GM10266 (cell line): ENCODE measurements around the gene SPDYE5.

Experiments
- DNase-seq: peaks from one replicate; pipeline ENCODE4 v3.0.0; 2012; ENCODE audit errors: extremely low spot score
- TF ChIP-seq, protein P1 (sequence below): IDR thresholded peaks from 2 replicates; pipeline ENCODE4 v1.5.1; 2012; ENCODE audit warnings: mild to moderate bottlenecking, low read depth; ENCODE audit not compliant: control insufficient read depth, insufficient read depth; ENCODE audit errors: missing control alignments

Gene SPDYE5

DNA sequence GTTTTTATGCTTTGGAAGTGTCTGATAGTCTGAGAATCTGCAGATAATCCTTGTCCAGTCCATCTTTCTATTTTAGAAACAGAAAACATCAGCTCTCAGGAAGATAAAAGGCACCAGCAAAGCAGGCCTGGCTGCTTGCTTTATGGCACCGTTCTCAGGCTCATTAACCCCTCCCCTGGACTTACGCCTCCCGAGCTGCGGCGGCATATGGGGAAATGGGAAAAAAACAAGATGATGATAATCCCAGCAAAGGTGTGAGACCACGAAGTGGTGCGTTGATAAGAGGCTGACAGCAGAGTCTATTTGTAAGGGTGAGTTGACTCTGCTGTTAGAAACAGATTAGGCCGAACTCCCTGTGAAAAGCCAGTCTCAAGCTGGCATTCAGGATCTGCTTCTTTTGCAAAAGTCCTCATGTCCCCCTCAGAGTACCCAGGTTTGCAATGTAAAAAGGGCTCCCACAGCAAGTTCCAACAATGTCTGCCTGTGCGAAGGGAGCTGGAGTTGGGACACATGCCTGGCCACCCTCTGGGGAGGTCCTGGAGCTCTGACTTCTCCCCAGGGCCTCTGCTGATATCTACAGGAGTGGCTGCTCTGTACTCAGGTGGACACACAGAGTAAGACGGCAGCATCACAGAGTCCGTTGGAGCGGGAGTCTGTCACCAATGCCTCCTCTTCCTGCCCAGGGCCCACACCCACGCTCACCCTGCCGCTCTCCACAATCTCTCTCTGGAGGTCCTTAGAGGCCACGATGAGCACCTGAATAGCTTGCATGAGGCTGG is 54.3 kb downstream of the SPDYE5 start:
- TF ChIP-seq, protein P1, sequence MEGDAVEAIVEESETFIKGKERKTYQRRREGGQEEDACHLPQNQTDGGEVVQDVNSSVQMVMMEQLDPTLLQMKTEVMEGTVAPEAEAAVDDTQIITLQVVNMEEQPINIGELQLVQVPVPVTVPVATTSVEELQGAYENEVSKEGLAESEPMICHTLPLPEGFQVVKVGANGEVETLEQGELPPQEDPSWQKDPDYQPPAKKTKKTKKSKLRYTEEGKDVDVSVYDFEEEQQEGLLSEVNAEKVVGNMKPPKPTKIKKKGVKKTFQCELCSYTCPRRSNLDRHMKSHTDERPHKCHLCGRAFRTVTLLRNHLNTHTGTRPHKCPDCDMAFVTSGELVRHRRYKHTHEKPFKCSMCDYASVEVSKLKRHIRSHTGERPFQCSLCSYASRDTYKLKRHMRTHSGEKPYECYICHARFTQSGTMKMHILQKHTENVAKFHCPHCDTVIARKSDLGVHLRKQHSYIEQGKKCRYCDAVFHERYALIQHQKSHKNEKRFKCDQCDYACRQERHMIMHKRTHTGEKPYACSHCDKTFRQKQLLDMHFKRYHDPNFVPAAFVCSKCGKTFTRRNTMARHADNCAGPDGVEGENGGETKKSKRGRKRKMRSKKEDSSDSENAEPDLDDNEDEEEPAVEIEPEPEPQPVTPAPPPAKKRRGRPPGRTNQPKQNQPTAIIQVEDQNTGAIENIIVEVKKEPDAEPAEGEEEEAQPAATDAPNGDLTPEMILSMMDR: no peak
- DNase-seq: no peak
